K562 treated with DMSO at 1 percent for 4 hours (cell line): Measurements from ENCODE around the gene MS4A8. TPM values are rescaled to one million over a fixed set of nuclear protein-coding genes. Genes with fewer than 3 reads are reported as not detected.

Experiments
- total RNA-seq: library from RNA; unstranded; fragments of 300-600 nt; gene quantifications from 2 replicates; pipeline ENCODE4 v1.2.3, GENCODE V29; 2022; ENCODE audit not compliant: insufficient read depth

Gene MS4A8
- not detected in 2 replicates for total RNA-seq

GRCh38 chr11:60699284-60699691 is at the start of gene MS4A8:
MS4A8 (plus strand) TSS chr11:60699612; CDS start chr11:60700861, 1,249 bp downstream.

GRCh38 chr11:60724420-60724819 is 25.0 kb downstream of the MS4A8 start, which contains the start of gene MS4A18:
MS4A18 (plus strand) TSS chr11:60724720.

GRCh38 chr11:60756307-60757032 is 57.1 kb downstream of the MS4A8 start, which contains the start of gene MS4A15:
MS4A15 (plus strand) TSS chr11:60756867; CDS start chr11:60763734, 6,867 bp downstream.

Other genes starting within 250 kb of the MS4A8 start
- not detected in 2 replicates for gene MS4A1, start 243.8 kb upstream of the MS4A8 start, total RNA-seq
- gene MS4A12, start 206.8 kb upstream of the MS4A8 start, total RNA-seq, result not detected in 2 replicates
- gene MS4A13, start 184.2 kb upstream of the MS4A8 start, total RNA-seq, result not detected in 2 replicates
- not detected in 2 replicates for gene MS4A18, start 25.1 kb downstream of the MS4A8 start, total RNA-seq
- not detected in 2 replicates for gene MS4A15, start 57.3 kb downstream of the MS4A8 start, total RNA-seq
- gene MS4A10, start 85.7 kb downstream of the MS4A8 start, total RNA-seq, result not detected in 2 replicates
- 22.5 and 37.3 TPM in 2 replicates for gene CCDC86, start 142.5 kb downstream of the MS4A8 start, total RNA-seq
- gene PTGDR2, start 156.3 kb downstream of the MS4A8 start, total RNA-seq, result 2.7 and 3.5 TPM in 2 replicates
- not detected in 2 replicates for gene ZP1, start 167.9 kb downstream of the MS4A8 start, total RNA-seq
- 144 and 156 TPM in 2 replicates for gene PRPF19, start 207.0 kb downstream of the MS4A8 start, total RNA-seq
- gene TMEM109, start 214.5 kb downstream of the MS4A8 start, total RNA-seq, result 48.0 and 52.3 TPM in 2 replicates
- gene TMEM132A, start 224.8 kb downstream of the MS4A8 start, total RNA-seq, result 0.15 TPM in 1 of 2 replicates, not detected in the other